GM12878 (cell line): ENCODE data around the gene DCTN4. TPM values are rescaled to one million over a fixed set of nuclear protein-coding genes. Genes with fewer than 3 reads are reported as not detected.
A peak's percentile ranks its signal among the peaks of the same experiment; 100 is the strongest.

ENCODE experiments used
- BHLHE40 ChIP-seq, 2 experiments: fragments of 450-650 bp in 1 of 2; IDR thresholded peaks; 2 replicates each; pipeline ENCODE4 v1.6.1; 2011 to 2017; ENCODE audit warnings: low read depth in 2 of 2, borderline replicate concordance in 1 of 2, improper control_type of control experiment in 1 of 2, low read length in 1 of 2, mild to moderate bottlenecking in 1 of 2
- EED ChIP-seq: sonication (generic); IDR thresholded peaks from 2 replicates; pipeline ENCODE4 v1.6.1; 2016; ENCODE audit warnings: antibody characterized with exemption, low read depth
- EZH2 ChIP-seq: IDR thresholded peaks from 2 replicates; pipeline ENCODE4 v1.6.1; 2012; ENCODE audit warnings: low read depth, mild to moderate bottlenecking, control low read depth, inconsistent platforms, low read length, borderline replicate concordance; ENCODE audit not compliant: control insufficient read depth
- MEF2A ChIP-seq: IDR thresholded peaks from 2 replicates; pipeline ENCODE4 v1.6.1; 2011; ENCODE audit warnings: low read depth, mild to moderate bottlenecking, low read length, moderate library complexity; ENCODE audit not compliant: insufficient read depth
- POLR2AphosphoS2 ChIP-seq: IDR thresholded peaks from 2 replicates; pipeline ENCODE4 v1.6.1; 2011; ENCODE audit warnings: low read depth, mild to moderate bottlenecking, low read length, improper control_type of control experiment, moderate library complexity
- SIN3A ChIP-seq: IDR thresholded peaks from 2 replicates; pipeline ENCODE4 v1.6.1; 2012; ENCODE audit warnings: low read depth, low read length, improper control_type of control experiment
- SMC3 ChIP-seq: IDR thresholded peaks from 2 replicates; pipeline ENCODE4 v1.6.1; 2011; ENCODE audit warnings: low read length, improper control_type of control experiment, borderline replicate concordance
- TARDBP ChIP-seq: IDR thresholded peaks from 2 replicates; pipeline ENCODE4 v1.6.1; 2016; ENCODE audit warnings: borderline replicate concordance
- TCF3 ChIP-seq: IDR thresholded peaks from 2 replicates; pipeline ENCODE4 v1.6.1; 2012; ENCODE audit warnings: low read depth, mild to moderate bottlenecking, low read length, borderline replicate concordance; ENCODE audit not compliant: insufficient read depth
- YY1 ChIP-seq: IDR thresholded peaks from 2 replicates; pipeline ENCODE4 v1.6.1; 2011; ENCODE audit warnings: low read depth, mild to moderate bottlenecking, low read length
- ZBED1 ChIP-seq: IDR thresholded peaks from 2 replicates; pipeline ENCODE4 v1.6.1; 2016; ENCODE audit warnings: borderline replicate concordance
- ZNF24 ChIP-seq: fragments of 450-650 bp; IDR thresholded peaks from 2 replicates; pipeline ENCODE4 v1.6.1; 2017; ENCODE audit warnings: antibody characterized with exemption, mild to moderate bottlenecking
- ZSCAN29 ChIP-seq: fragments of 450-650 bp; IDR thresholded peaks from 2 replicates; pipeline ENCODE4 v1.6.1; 2017; ENCODE audit warnings: mild to moderate bottlenecking, moderate library complexity
- polyA plus RNA-seq, 11 experiments: library from polyadenylated mRNA; depleted of rRNA in 4 of 11; unstranded in 6 of 11; stranded (reverse) in 5 of 11; fragments of >200 nt; fragmentation: Nextera tagmentation in 4 of 11; fragmentation: Illumina TruSeq in 1 of 11; extraction: Ambion mirVana in 4 of 11; extraction: Trizol in 1 of 11; gene quantifications; 1 replicate in 1 of 11; 2 replicates in 10 of 11; pipeline versions ENCODE4 v1.2.1 to v1.2.3, GENCODE V29; 2011 to 2016; ENCODE audit warnings: inconsistent platforms in 2 of 11, missing spikeins in 2 of 11, low read depth in 1 of 11
- total RNA-seq, 4 experiments: library from RNA; depleted of rRNA in 3 of 4; stranded (reverse); fragments of >200 nt in 3 of 4; fragmentation: Illumina TruSeq in 1 of 4; extraction: Trizol in 1 of 4; gene quantifications; 2 replicates each; pipeline versions ENCODE4 v1.2.1 to v1.2.3, GENCODE V29; 2013 to 2021
- TF ChIP-seq, protein P1 (sequence below): fragments of 450-650 bp; IDR thresholded peaks from 2 replicates; pipeline ENCODE4 v1.6.1; 2017; ENCODE audit warnings: mild to moderate bottlenecking, moderate library complexity
- TF ChIP-seq, protein P2 (sequence below): IDR thresholded peaks from 2 replicates; pipeline ENCODE4 v1.6.1; 2012; ENCODE audit warnings: low read length, inconsistent platforms
- TF ChIP-seq, protein P3 (sequence below): fragments of 450-650 bp; IDR thresholded peaks from 2 replicates; pipeline ENCODE4 v1.6.1; 2016; ENCODE audit warnings: mild to moderate bottlenecking
- TF ChIP-seq, protein P4 (sequence below): fragments of 150-350 bp; IDR thresholded peaks from 2 replicates; pipeline ENCODE4 v1.6.1; 2014; ENCODE audit warnings: mild to moderate bottlenecking, low read depth, low read length

The DCTN4 gene
- total and polyA plus RNA-seq, 10 of the 15 experiments (the other 5 are each of a cell fraction or from before 2014, with no cell fraction given): 7.6 to 27.8 (median 18.0) TPM

DNA sequence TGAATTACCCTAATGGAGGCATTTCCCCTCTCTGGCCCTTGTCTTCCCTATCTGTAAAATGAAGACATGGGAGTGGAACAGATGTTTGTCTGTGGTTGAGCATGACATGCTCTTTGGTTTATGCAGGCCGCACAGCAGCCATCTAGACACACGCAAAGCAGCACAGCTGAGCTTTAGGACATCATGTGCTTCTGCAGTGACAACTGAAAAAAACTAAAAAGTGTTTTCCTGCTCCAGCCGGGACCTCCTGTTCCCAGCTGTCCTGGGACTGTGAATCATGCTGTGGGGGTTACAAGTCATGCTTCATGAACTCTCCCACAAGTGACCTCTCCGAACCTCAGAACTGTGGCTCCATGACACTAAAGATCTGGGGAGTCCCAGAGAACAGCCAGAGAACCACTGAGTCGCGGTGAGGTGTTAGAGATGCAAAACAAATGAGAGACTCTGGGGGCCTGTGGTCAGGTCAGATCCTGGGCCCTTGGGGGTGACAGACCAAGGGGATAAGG is 21.4 kb upstream of the DCTN4 start (continued):
- TF ChIP-seq POLR2AphosphoS2 (no peak), ZBED1 (peak; percentile 80; the same call in 1 of the 2 replicates), TCF3 (peak; percentile 83; the same call in 1 of the 2 replicates), TARDBP (peak; percentile 66; the same call in 1 of the 2 replicates), EED (peak; percentile 97), ZSCAN29 (no peak), SIN3A (no peak), EZH2 (0 out of 2 replicates have a peak, but pooled peaks have one; percentile 20), ZNF24 (no peak), MEF2A (peak; percentile 70), BHLHE40 (IDR thresholded peaks at IDR 0.05; ENCODE audit: borderline replicate concordance in 1 of 2, low read depth in 2 of 2, low read length in 1 of 2) (peak in 1 of 2 experiments; percentile 56; a peak in 2 of 4 replicates), SMC3 (peak; percentile 19; the same call in 1 of the 2 replicates), YY1 (peak; percentile 56; the same call in 1 of the 2 replicates)
- TF ChIP-seq, protein P1, sequence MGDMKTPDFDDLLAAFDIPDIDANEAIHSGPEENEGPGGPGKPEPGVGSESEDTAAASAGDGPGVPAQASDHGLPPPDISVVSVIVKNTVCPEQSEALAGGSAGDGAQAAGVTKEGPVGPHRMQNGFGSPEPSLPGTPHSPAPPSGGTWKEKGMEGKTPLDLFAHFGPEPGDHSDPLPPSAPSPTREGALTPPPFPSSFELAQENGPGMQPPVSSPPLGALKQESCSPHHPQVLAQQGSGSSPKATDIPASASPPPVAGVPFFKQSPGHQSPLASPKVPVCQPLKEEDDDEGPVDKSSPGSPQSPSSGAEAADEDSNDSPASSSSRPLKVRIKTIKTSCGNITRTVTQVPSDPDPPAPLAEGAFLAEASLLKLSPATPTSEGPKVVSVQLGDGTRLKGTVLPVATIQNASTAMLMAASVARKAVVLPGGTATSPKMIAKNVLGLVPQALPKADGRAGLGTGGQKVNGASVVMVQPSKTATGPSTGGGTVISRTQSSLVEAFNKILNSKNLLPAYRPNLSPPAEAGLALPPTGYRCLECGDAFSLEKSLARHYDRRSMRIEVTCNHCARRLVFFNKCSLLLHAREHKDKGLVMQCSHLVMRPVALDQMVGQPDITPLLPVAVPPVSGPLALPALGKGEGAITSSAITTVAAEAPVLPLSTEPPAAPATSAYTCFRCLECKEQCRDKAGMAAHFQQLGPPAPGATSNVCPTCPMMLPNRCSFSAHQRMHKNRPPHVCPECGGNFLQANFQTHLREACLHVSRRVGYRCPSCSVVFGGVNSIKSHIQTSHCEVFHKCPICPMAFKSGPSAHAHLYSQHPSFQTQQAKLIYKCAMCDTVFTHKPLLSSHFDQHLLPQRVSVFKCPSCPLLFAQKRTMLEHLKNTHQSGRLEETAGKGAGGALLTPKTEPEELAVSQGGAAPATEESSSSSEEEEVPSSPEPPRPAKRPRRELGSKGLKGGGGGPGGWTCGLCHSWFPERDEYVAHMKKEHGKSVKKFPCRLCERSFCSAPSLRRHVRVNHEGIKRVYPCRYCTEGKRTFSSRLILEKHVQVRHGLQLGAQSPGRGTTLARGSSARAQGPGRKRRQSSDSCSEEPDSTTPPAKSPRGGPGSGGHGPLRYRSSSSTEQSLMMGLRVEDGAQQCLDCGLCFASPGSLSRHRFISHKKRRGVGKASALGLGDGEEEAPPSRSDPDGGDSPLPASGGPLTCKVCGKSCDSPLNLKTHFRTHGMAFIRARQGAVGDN: 0 out of 2 replicates have a peak, but pooled peaks have one; percentile 24
- TF ChIP-seq, protein P2, sequence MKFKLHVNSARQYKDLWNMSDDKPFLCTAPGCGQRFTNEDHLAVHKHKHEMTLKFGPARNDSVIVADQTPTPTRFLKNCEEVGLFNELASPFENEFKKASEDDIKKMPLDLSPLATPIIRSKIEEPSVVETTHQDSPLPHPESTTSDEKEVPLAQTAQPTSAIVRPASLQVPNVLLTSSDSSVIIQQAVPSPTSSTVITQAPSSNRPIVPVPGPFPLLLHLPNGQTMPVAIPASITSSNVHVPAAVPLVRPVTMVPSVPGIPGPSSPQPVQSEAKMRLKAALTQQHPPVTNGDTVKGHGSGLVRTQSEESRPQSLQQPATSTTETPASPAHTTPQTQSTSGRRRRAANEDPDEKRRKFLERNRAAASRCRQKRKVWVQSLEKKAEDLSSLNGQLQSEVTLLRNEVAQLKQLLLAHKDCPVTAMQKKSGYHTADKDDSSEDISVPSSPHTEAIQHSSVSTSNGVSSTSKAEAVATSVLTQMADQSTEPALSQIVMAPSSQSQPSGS: peak; percentile 92
- TF ChIP-seq, protein P3, sequence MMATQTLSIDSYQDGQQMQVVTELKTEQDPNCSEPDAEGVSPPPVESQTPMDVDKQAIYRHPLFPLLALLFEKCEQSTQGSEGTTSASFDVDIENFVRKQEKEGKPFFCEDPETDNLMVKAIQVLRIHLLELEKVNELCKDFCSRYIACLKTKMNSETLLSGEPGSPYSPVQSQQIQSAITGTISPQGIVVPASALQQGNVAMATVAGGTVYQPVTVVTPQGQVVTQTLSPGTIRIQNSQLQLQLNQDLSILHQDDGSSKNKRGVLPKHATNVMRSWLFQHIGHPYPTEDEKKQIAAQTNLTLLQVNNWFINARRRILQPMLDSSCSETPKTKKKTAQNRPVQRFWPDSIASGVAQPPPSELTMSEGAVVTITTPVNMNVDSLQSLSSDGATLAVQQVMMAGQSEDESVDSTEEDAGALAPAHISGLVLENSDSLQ: no peak
- TF ChIP-seq, protein P4, sequence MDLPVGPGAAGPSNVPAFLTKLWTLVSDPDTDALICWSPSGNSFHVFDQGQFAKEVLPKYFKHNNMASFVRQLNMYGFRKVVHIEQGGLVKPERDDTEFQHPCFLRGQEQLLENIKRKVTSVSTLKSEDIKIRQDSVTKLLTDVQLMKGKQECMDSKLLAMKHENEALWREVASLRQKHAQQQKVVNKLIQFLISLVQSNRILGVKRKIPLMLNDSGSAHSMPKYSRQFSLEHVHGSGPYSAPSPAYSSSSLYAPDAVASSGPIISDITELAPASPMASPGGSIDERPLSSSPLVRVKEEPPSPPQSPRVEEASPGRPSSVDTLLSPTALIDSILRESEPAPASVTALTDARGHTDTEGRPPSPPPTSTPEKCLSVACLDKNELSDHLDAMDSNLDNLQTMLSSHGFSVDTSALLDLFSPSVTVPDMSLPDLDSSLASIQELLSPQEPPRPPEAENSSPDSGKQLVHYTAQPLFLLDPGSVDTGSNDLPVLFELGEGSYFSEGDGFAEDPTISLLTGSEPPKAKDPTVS: no peak
